Effector CD4-positive, alpha-beta T cell (primary cell): Measurements from ENCODE around the gene SUCO.
A peak's percentile ranks its signal among the peaks of the same experiment; 100 is the strongest.

ENCODE experiments used
- DNase-seq: peaks from one replicate; pipeline ENCODE4 v3.0.0-alpha.2; 2020

SUCO gene

DNA sequence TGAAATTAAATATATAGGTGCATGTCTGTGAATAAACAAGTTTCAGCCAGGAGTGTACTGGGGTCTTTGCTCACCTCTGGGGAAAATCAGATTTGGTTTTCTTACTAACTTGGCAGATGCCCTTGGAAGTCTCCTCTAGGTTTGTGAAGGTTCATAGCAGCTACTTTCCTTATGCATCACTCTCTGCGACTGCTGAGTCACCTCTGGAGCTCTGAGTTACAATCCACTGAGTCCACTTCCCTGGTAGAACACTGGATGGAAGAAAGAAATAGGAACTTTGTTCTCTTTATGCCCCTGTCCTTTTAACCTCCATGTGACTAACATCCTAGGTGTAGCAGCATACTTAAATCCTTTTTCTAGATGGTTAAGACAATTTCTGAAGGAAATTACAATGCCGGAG, 121.6 kb downstream of the SUCO start:
- DNase-seq = no peak

DNA sequence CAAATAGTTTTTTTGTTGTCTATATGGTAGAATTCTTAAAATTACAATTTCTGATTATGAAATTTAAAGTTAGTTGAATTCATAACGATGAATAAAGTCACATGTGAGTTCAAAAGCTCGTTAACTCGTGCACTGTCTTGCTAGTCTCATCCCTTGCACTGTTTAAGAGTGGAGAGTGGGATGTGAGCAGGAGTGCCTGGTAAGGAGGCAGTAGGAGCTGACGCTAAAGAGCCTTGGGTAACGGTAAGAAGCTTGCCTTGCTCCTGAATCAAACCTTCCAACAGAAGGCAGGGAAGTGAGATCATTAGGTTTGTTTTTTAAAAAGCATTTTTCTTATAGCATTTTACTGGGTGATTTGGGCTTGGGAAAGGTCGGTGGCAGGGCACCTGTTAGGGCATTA, 123.6 kb downstream of the SUCO start:
- DNase-seq = no peak

DNA sequence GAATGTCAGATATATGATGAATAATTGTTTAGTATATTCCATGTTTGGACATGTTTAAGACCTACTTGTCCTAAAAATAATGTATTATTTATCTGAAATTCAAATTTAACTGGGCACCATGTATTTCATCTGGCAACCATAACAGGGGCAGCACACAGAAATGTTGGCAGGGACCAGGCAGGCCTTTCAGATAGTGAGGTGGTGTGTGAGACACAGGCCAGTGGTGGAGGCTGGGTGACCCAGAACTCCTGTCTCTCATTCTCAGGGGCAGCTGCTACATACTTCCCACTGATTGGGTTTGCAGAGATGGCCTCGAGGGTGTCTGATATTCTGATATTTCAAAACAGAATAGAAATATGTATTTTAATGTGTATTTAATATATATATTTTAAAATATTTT, 124.6 kb downstream of the SUCO start:
- DNase-seq = no peak

DNA sequence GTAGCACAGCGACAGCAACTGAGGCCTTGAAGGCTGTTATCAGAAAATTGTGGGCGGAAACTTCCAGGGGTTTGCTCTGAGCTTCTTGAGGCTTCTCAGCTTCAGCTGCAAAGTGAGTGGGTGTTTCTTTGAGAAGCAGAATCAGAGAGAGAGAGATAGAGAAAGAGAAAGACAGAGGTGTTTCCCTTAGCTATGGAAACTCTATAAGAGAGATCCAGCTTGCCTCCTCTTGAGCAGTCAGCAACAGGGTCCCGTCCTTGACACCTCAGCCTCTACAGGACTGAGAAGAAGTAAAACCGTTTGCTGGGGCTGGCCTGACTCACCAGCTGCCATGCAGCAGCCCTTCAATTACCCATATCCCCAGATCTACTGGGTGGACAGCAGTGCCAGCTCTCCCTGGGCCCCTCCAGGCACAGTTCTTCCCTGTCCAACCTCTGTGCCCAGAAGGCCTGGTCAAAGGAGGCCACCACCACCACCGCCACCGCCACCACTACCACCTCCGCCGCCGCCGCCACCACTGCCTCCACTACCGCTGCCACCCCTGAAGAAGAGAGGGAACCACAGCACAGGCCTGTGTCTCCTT, 126.0 kb downstream of the SUCO start, which contains the start of gene FASLG:
FASLG (plus strand) TSS at position 233 of the 583 bp plus-strand sequence; CDS start at position 332, 99 bp downstream.
- DNase-seq = peak; percentile 27

DNA sequence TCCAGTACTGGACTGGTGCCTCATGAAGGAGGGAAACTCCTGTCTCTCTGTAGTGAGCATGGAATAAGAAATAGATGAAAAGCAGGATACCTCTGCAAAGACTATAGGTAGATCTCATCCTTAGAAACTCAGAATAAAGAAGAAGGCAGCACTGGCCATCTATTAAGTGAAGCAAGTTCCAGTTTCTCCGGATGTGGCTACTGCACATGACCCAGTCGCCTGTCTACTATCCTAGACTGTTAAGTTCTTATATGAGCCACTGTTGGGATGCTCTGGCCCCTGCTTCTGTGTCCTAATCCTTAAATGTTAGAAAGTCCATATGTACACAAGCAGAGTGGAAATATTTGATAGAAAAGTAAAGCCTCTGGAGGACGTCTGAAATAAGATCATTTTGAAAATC, 128.2 kb downstream of the SUCO start:
- DNase-seq = no peak
